HG03460 (cell line): ENCODE measurements around the gene CRLF1.

Experiments used
- ATAC-seq: cut with Tn5 transposase; IDR thresholded peaks from one replicate; pipeline ENCODE4 v1.9.1; 2021; ENCODE audit not compliant: unreplicated experiment

Gene CRLF1

DNA sequence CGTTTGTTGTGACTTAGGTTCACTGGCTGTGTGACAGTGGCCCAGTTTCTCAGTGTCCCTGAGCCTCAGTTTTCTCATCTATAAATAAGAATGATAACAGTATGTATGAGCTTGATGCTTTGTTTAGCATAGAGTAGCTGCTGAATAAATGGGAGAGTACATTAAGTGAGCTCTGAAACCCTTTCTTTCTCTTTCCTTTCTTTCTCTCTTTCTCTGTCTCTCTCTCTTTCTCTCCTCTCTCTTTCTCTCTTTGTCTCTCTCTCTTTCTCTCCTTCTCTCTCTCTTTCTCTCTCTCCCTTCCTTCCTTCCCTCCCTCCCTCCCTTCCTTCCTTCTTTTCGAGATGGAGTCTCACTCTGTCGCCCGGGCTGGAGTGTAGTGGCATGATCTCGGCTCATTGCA is 46.9 kb downstream of the CRLF1 start:
- ATAC-seq, result no peak

DNA sequence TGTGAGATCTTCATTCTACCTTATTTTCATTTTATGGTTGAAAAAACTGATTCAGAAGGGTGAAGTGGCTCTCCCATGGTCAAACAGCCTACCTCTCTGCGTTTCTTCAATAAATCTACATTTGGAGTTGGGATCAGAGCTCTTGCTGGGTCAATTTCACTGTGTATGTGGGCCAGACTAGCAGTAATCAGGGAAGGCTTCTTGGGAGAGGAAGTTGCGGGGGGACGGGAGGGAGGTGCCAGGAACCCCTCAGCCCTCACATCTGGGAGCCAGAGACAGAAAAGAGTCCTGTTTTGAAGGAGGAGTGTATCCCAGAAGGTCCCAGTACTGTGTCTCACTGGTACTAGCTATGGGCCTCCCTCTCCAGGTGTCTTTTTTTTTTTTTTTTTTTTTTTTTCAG is 48.0 kb downstream of the CRLF1 start:
- no peak for ATAC-seq

DNA sequence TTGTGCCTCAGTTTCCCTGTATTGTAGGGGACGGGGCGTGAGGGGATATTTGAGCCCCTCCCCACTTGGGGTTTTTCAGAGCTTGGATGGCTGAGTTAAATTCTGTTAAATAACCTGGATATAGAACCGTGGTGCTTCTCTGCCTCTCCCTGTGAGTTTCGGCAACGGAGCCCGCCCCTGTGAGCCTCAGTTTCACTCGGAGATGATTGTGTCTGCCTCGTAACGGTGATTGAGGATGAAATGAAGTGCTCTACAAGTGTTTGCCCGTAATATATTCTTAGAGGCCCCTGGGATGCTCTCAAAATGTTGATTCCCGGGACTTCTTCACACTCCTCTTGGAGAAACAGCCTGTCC is 48.4 kb downstream of the CRLF1 start:
- ATAC-seq, result no peak

DNA sequence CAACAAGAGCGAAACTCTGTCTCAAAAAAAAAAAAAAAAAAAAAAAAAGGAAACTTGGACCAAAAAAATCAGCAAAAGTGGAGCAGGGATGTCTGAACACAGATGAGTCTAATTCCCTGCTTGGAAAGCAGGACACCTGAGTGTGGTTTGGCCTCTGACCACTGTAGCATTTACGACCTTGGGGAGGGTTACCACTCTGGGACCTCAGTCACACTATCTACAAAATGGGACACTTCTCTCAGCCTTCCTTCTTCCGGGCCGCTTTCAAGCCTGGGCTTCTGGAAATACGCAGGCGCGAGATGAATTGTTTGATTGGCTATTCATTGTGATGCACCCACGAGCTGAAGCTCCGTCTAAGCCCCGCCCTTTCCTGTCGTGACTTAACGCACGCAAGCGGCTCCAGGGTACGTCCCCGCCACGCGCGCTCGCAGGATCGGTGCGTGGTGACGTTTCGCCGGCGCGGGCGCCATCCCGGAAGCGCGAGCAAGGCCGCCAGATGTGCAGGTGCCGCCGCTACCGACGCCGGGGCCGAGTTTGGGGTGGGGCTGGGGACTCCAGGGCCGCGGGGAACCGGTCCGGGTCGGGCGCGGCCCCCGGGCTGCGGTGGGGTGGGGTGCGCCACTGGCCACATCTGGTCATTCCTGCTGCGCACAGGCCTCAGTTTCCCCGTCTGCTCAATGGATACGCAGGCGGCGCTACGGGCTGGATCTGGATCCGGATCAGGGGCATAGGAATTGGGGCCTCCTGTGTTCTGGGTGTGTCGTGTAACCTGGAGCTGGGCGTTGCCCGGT is 49.0 kb downstream of the CRLF1 start, which contains the start of gene KXD1:
KXD1 (plus strand) TSS at position 460 of the 791 bp plus-strand sequence. CDS start 4,187 bp downstream, outside the sequence.
- ATAC-seq, result peak; percentile 87

DNA sequence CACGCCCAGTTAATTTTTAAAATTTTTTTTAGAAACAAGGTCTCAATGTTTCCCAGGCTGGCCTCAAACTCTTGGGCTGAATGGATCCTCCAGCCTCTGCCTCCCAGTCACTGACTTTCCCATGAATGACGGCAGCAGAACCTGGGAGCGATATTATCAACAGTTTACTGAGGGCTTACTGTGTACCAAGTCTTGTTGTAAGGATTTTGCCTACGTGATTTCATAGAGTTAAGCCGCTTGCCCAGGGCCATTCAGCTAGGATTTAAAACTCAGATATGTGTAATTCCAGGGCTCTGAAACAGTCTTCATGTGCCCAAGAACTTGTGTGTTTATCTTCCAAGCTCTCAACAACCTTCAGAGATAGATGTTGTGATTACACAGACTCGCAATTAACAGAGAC is 55.0 kb downstream of the CRLF1 start:
- no peak for ATAC-seq

DNA sequence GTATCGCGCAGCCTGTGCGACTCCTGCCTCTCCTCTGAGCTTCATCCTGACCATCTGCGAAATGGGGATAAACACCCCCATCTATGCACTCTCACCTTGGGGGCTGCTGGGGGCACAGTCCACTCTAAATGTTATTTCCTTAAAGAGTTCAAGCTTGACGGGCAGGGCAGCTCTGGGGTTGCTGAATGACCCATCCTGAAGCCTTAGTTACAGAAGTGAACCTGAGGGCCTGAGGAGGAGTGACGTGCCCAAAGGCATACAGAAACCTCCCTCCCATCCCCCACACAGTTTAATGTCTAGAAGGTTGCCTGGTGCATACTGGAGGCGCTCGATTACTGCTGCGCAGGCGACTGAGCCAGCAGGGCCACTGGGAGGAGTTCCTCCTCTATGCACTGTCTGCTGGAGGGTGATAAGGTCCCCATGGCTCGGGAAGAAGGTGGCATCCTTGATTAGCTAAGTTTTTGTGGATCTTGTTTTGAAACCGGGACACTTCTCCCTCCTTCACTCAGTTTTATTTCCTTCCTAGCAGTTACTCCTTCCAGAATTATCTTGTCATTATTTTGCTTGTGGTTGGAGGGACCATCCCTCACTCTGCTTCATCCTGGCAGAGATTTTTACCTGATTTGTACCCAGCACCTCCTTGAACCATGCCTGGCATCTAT is 62.7 kb downstream of the CRLF1 start:
- peak; percentile 66 for ATAC-seq
